WERI-Rb-1 (cell line): ENCODE data around the gene OR13G1.

Source experiments
- DNase-seq: peaks from one replicate; pipeline ENCODE4 v3.0.0-alpha.2; 2020
- H3K27ac ChIP-seq: fragments of 250-450 bp; sonication (Bioruptor Pico); 2 replicates; pipeline ENCODE4 v1.5.1; 2020; ENCODE audit warnings: mild to moderate bottlenecking, moderate library complexity
- H3K27me3 ChIP-seq: fragments of 250-450 bp; sonication (Bioruptor Pico); 2 replicates; pipeline ENCODE4 v1.5.1; 2021; ENCODE audit warnings: mild to moderate bottlenecking, low read depth, moderate library complexity; ENCODE audit not compliant: insufficient read depth, severe bottlenecking
- H3K36me3 ChIP-seq: fragments of 250-450 bp; sonication (Bioruptor Pico); 2 replicates; pipeline ENCODE4 v1.5.1; 2020; ENCODE audit warnings: mild to moderate bottlenecking, moderate library complexity
- H3K4me3 ChIP-seq: 2 replicates; pipeline ENCODE4 v1.5.1; 2011; ENCODE audit warnings: low read depth, mild to moderate bottlenecking, control low read depth, low read length
- H3K9me3 ChIP-seq: fragments of 250-450 bp; sonication (Bioruptor Pico); 2 replicates; pipeline ENCODE4 v1.5.1; 2021; ENCODE audit warnings: mild to moderate bottlenecking, moderate library complexity; ENCODE audit not compliant: severe bottlenecking
- TF ChIP-seq, protein P1 (sequence below): IDR thresholded peaks from 2 replicates; pipeline ENCODE4 v1.5.1; 2011; ENCODE audit warnings: low read depth, mild to moderate bottlenecking, control low read depth, inconsistent platforms, low read length

The OR13G1 gene

GRCh38 chr1:247646867-247647266 lies 32.7 kb downstream of the OR13G1 start:
- TF ChIP-seq, protein P1, sequence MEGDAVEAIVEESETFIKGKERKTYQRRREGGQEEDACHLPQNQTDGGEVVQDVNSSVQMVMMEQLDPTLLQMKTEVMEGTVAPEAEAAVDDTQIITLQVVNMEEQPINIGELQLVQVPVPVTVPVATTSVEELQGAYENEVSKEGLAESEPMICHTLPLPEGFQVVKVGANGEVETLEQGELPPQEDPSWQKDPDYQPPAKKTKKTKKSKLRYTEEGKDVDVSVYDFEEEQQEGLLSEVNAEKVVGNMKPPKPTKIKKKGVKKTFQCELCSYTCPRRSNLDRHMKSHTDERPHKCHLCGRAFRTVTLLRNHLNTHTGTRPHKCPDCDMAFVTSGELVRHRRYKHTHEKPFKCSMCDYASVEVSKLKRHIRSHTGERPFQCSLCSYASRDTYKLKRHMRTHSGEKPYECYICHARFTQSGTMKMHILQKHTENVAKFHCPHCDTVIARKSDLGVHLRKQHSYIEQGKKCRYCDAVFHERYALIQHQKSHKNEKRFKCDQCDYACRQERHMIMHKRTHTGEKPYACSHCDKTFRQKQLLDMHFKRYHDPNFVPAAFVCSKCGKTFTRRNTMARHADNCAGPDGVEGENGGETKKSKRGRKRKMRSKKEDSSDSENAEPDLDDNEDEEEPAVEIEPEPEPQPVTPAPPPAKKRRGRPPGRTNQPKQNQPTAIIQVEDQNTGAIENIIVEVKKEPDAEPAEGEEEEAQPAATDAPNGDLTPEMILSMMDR: no peak
- Histone ChIP-seq H3K4me3 (no peak overlapping the region), H3K9me3 (no peaks in the 10 kb centered on the region), H3K36me3 (no peaks in the 10 kb centered on the region), H3K27ac (no peak overlapping the region), H3K27me3 (peaks cover 41% of the 10 kb centered on the region)
- no peak for DNase-seq

GRCh38 chr1:247642742-247643141 lies 36.8 kb downstream of the OR13G1 start:
- Histone ChIP-seq H3K4me3 (no peak overlapping the region), H3K27me3 (peaks cover 64% of the 10 kb centered on the region), H3K36me3 (no peaks in the 10 kb centered on the region), H3K9me3 (peaks cover 7% of the 10 kb centered on the region), H3K27ac (no peak overlapping the region)
- no peak for DNase-seq
- TF ChIP-seq, protein P1: no peak

DNA sequence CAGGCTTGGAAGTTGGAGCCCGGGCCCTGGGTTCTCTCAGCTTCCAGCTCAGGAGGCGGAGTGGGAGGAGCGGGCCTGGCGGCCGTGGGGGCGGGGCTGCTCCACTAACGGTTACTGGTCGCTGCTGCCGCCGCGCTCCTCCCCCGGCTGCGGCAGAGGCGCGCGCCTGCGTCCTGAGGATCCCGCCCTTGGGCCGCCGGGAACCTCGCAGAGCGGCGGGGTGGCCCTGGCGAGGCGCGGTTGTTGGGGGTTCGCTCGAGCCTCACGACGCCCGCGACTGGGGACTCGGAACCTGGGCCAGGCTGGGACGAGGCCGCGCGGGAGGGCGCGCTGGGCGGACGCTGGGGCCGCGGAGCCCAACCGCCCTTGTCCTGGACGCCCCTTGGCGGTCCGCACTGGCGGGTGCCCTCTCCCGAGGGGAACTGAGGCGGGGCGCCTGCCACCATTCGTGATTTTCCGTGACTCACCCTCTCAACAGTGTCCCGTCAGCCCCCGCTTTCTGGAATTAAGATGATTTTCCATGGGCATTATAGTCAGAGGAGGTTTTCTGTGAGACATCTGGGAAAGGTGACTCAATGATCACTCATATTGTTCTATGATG lies 40.1 kb downstream of the OR13G1 start:
- TF ChIP-seq, protein P1: no peak
- Histone ChIP-seq H3K27me3 (peaks cover 87% of the 10 kb centered on the region), H3K4me3 (no peak overlapping the region), H3K9me3 (peaks cover 7% of the 10 kb centered on the region), H3K36me3 (no peaks in the 10 kb centered on the region), H3K27ac (no peak overlapping the region)
- no peak for DNase-seq

DNA sequence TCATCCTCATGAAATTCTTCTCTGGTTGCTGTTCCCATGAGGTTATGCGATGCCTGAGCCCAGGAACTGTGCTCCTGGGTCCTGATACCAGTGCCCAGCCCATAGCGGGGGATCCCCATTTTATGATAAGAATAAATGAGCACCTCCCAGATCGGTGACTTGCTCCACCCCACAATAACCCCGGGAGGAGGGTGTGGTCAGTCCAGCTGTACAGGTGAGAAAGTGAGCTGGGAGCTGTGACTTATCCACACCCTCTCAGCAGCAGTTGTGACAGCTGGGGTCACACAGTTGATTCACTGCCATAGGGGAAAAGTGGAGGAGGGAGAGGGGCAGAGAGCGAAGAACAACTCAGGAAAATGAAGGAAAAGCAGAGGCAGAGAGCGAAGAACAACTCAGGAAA lies 40.8 kb downstream of the OR13G1 start:
- Histone ChIP-seq H3K27ac (no peak overlapping the region), H3K4me3 (no peak overlapping the region), H3K9me3 (peaks cover 7% of the 10 kb centered on the region), H3K36me3 (no peaks in the 10 kb centered on the region), H3K27me3 (peaks cover 87% of the 10 kb centered on the region)
- TF ChIP-seq, protein P1: no peak
- DNase-seq: no peak

DNA sequence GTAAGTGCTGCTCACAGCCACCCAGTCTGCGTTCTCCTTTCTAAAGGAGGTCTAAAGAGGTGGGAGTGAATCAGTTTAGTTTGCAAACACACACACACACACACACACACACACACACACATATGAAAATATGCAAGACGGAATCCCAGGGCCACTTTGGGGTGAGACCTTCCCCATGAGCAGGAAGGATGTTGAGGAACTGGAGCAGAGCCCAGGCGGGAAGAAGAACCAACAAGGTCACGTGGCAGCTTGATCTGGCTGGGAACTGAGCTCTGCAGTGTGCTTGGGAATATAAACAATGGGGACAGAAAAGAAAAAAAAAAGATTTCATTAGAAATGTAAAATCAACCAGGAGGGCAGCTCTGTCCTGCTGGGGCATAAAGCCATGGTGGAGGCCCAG lies 41.5 kb downstream of the OR13G1 start:
- peaks cover 83% of the 10 kb centered on the region for H3K27me3 ChIP-seq
- no peak for DNase-seq
- H3K9me3 ChIP-seq: peaks cover 7% of the 10 kb centered on the region
- TF ChIP-seq, protein P1: no peak
- H3K27ac ChIP-seq: no peak overlapping the region
- H3K4me3 ChIP-seq: no peak overlapping the region
- H3K36me3 ChIP-seq: no peaks in the 10 kb centered on the region

- Histone ChIP-seq H3K36me3 (no peaks in the 10 kb centered on the region), H3K4me3 (no peak overlapping the region)
- TF ChIP-seq, protein P1: no peak
These were observed 51.6 kb downstream of the OR13G1 start for GRCh38 chr1:247627951-247628350.

More at GRCh38 chr1:247627951-247628350, 51.6 kb downstream of the OR13G1 start:
- no peak for DNase-seq
- Histone ChIP-seq H3K27me3 (peaks cover 47% of the 10 kb centered on the region), H3K27ac (no peak overlapping the region), H3K9me3 (no peaks in the 10 kb centered on the region)
